GM12873 (cell line): Measurements from ENCODE around the gene UBAC2.

Source experiments
- TF ChIP-seq, protein P1 (sequence below): IDR thresholded peaks from 2 replicates; pipeline ENCODE4 v1.5.1; 2012; ENCODE audit warnings: low read depth, mild to moderate bottlenecking, moderate library complexity, low read length, control low read depth; ENCODE audit not compliant: insufficient read depth; ENCODE audit errors: missing control alignments

Gene UBAC2

DNA sequence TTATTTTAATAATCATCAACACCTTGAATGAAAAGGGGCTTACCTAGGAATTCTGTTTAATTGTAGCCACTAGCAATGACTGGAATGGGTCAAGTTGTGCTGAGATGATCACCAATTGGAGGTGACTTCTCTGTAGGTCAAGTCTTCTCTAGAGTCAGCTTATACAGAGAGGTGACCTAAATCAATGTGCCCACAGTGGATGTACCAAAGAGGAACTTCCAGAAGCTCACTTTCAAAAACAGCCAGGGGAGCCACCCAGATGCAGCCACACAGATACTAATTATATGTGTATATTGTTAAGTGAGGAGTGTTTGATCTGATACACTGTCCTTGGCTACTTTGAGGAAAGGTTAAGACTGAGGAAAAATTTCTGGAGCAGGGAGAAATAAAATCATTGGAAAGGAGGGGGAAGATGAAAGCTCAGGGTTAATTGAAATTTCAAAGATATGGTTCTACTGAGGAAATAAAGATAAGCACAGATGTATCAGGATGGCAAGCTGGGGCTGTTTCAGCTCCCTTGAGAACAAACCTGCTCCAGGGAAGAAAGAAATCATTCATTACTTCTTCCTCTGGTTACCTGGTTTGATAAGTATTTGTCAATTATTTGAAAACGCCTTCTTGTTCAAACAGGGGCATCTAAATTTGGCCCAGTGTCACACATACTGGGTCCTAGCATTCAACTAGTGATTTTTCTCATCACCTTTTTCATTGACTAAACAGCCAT is 101.4 kb downstream of the UBAC2 start:
- TF ChIP-seq, protein P1, sequence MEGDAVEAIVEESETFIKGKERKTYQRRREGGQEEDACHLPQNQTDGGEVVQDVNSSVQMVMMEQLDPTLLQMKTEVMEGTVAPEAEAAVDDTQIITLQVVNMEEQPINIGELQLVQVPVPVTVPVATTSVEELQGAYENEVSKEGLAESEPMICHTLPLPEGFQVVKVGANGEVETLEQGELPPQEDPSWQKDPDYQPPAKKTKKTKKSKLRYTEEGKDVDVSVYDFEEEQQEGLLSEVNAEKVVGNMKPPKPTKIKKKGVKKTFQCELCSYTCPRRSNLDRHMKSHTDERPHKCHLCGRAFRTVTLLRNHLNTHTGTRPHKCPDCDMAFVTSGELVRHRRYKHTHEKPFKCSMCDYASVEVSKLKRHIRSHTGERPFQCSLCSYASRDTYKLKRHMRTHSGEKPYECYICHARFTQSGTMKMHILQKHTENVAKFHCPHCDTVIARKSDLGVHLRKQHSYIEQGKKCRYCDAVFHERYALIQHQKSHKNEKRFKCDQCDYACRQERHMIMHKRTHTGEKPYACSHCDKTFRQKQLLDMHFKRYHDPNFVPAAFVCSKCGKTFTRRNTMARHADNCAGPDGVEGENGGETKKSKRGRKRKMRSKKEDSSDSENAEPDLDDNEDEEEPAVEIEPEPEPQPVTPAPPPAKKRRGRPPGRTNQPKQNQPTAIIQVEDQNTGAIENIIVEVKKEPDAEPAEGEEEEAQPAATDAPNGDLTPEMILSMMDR: no peak

DNA sequence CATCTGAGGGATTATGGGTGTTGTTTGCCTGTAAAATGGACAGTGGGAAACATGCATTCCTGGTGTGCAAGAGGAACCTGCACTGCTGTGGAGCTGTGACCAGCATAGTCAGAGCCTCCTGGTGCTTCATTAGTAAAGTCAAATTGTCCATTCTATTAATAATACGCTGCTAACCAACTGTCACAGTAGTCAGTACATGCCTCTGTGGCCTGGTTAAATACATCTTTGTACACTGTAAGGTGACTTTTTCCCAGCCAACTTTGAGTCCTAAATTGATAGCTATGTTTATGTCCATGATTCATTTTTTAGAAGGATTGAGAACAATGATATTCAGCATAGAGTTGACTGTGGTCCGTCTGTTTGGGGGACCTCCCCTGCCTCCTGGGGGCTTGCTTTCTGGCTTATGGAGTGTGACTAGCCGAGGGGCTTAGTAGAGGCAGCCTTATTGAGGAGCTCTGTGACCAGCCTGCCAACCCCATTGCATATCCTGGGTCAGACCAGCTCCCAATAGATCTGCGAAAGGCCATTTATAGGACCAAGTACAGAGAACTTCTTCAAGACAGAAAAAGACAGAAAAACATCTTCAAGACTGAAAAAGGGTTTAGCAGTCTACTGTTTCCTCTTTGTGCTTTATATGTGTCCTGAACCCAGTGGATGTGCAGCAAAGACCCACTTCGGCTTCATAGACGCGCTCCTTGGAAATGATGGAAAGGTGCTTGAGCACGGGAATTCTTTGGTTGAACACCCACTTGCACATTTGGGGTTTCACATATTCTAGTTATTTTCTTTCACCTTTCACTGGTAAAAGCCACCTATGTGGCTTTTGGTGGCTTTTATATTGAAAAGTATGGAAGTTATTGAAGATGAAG is 102.2 kb downstream of the UBAC2 start:
- TF ChIP-seq, protein P1: no peak

DNA sequence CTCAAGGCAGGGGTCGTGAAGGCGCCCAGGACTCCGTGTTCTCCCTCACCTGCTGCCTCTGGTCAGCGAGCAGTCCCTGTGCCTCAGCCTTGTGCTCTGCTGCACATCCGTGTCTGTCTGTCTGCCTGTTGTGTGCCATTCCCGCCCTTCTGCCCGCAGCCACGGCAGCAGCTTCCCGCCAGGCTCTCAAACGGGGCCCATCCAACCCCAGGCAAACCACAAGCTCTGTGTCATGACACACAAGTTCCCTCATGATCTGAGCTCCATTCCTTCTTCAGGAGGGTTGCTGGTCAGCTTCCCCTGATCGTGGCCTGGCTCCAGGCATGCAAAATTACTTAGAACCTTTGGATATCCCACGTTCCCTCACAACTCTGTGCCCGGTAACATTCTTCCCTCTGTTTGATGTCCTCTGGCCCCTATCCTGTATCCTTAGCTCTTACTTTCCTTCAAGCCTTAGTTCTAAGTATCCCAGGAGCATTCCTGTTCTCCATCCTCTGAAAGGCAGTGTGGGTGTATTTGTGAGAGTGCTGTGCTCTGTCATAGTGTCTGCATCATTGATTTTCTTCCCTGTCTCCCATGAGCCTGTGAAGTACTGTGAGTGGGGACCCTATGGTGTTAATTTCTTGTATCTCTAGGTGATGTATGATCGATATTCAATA is 103.3 kb downstream of the UBAC2 start:
- TF ChIP-seq, protein P1: no peak

DNA sequence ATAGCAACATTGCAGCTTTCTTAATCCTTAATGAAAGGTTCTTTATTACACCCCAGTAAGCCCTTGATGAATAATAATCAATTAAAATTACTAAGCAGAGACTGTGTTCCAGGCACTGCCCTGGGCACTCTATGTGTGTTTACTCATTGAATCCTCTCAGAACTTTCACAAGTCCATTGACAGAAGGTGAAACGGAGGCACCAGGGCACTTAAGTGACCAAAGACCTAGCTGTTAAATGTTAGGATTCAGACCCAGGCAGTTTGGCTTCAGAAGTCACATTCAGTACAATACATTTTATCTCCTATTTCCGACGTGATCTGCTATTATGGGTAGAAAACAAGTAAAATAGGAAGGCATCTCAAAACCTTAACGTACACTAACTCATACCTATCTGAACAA is 103.9 kb downstream of the UBAC2 start:
- TF ChIP-seq, protein P1: no peak

DNA sequence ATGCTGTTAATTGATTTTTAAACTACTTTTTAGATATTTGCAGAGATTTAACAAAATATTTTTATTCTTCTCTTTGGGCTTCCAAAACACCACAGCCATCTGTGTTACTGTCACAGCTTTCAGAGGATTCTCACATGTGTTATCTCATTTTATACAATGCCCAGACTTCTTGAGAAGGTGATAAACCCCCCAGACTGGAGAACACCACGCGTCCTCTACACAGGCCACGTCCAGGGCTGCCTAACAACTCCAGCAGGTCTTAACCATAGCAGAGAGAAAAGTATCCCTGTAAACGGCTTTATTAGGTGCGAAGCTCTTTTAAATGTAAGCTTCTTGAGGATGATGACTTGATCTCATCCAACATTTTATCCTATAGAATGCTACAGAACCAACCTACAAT is 104.5 kb downstream of the UBAC2 start:
- TF ChIP-seq, protein P1: no peak

DNA sequence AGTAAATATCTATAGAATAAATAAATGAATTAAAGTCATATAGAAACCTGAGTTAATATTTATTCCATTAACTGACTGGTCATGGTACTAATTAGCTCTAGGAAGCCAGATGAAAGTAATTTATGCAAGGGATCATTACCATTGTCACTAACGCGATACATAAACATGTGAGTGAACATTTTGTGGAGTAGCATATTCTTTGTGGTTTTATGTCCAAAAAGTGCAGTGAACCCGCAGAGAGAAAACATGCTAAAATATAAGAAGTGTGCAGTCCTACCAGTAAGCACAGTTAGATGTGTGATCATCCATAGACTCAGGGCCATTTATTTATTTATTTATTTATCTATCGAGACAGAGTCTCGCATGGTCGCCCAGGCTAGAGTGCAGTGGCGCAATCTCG is 104.9 kb downstream of the UBAC2 start:
- TF ChIP-seq, protein P1: no peak

DNA sequence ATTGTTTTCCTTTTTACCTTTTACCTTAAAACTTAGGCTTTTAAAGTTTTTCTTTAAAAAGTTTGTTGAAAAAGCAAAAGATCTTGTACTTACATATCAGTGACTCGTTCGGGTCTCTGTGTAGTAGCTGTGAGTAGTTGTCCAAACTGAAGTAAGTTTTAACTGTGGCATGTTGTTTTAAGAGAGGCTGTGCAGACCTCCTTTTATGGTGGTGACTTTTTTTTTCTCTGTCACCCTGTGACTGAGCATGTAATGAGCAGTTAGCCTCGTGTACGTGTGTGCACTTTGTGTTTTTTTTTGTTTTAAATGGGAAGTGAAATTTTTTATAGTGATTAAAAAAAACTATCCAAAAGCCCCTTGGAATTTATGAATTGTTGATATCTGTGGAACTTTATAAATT is 106.6 kb downstream of the UBAC2 start, which contains the start of gene GPR183:
Gene GPR183 (minus strand): TSS at position 153 of the 400 bp plus-strand sequence. CDS start 11,254 bp downstream, outside the sequence.
- TF ChIP-seq, protein P1: no peak
